Neural crest cell (in vitro differentiated cells): Measurements from ENCODE around the gene GUCY1A2. TPM values are rescaled to one million over a fixed set of nuclear protein-coding genes. Genes with fewer than 3 reads are reported as not detected.

Experiments
- DNase-seq: peaks from one replicate; pipeline ENCODE4 v3.0.0; 2021; ENCODE audit warnings: low read depth, mixed read lengths, low spot score
- H3K27ac Mint-ChIP-seq: one replicate; pipeline ENCODE4 v1.8.0; 2021; ENCODE audit warnings: mild to moderate bottlenecking, mixed read lengths; ENCODE audit not compliant: unreplicated experiment
- H3K27me3 Mint-ChIP-seq: 2 replicates; pipeline ENCODE4 v1.8.0; 2021; ENCODE audit warnings: low read depth, mild to moderate bottlenecking, mixed read lengths
- H3K36me3 Mint-ChIP-seq: 2 replicates; pipeline ENCODE4 v1.8.0; 2021; ENCODE audit warnings: low read depth, mild to moderate bottlenecking, mixed read lengths
- H3K4me1 Mint-ChIP-seq: 2 replicates; pipeline ENCODE4 v1.8.0; 2021; ENCODE audit warnings: mixed read lengths
- H3K4me3 Mint-ChIP-seq: one replicate; pipeline ENCODE4 v1.8.0; 2021; ENCODE audit warnings: mild to moderate bottlenecking, mixed read lengths
- H3K9me3 Mint-ChIP-seq: 2 replicates; pipeline ENCODE4 v1.8.0; 2021; ENCODE audit warnings: mixed read lengths
- total RNA-seq: library from RNA; stranded (reverse); gene quantifications from 2 replicates; pipeline ENCODE4 v1.2.1, GENCODE V29; 2021
- TF ChIP-seq, protein P1 (sequence below): fragments of 200-600 bp; sonication (generic); conservative IDR thresholded peaks from 2 replicates; pipeline ENCODE4 v1.5.0; 2021; ENCODE audit warnings: antibody characterized with exemption, mild to moderate bottlenecking

Gene GUCY1A2
- total RNA-seq, 1 donor from 2014 or later = 4.0 TPM

DNA sequence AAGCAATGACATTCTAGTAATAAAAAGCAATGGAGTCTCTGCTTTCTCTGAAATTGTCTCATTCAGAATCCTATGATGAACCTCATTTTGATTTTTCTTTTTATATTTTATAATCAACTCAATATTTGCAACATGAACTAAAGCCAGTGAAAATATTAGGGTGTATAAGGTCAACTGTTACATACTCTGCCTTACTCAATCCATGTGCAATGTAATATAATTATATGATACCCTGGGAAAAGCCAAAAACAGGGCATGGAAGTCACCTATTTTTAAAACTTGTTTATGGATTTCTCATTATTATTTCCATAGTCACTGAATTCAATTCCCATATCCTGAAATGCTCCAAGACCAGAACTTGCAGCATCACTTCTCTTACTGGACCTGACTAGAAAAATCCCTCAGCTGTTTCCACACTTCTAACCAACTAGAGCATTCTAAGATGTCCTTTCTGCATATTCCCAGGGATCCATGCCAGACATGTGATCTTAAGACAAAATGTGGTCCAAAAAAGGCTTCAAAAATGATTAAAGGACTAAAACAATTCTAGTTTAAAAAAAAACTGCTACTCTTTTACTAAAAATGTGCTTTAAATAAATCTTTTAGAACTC is 97.3 kb downstream of the GUCY1A2 start:
- H3K4me1 Mint-ChIP-seq = peaks cover 5% of the 10 kb centered on the region
- H3K36me3 Mint-ChIP-seq = no peaks in the 10 kb centered on the region
- TF ChIP-seq, protein P1, sequence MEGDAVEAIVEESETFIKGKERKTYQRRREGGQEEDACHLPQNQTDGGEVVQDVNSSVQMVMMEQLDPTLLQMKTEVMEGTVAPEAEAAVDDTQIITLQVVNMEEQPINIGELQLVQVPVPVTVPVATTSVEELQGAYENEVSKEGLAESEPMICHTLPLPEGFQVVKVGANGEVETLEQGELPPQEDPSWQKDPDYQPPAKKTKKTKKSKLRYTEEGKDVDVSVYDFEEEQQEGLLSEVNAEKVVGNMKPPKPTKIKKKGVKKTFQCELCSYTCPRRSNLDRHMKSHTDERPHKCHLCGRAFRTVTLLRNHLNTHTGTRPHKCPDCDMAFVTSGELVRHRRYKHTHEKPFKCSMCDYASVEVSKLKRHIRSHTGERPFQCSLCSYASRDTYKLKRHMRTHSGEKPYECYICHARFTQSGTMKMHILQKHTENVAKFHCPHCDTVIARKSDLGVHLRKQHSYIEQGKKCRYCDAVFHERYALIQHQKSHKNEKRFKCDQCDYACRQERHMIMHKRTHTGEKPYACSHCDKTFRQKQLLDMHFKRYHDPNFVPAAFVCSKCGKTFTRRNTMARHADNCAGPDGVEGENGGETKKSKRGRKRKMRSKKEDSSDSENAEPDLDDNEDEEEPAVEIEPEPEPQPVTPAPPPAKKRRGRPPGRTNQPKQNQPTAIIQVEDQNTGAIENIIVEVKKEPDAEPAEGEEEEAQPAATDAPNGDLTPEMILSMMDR = no peak
- no peak overlapping the region for H3K4me3 Mint-ChIP-seq
- no peak overlapping the region for H3K27ac Mint-ChIP-seq
- H3K27me3 Mint-ChIP-seq = no peaks in the 10 kb centered on the region
- no peak for DNase-seq
- H3K9me3 Mint-ChIP-seq = no peaks in the 10 kb centered on the region

DNA sequence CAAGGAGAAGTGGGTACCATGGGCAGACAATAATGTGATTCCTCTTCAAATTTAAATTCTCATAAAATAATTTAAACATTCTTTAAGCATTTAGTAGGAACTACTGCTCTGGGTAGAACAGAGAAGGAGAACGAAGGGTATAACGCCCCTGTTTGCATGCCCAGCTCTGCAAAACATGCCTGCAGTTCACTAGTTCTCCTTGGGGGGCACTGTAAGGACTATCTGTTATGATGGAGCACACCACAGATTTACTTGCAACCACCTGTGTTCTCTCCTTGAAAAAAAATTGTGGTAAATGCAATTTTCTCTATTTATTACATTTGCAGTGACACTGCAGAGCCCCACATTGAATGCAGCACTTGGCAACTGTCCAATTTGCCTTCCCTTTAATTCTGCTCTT is 100.3 kb downstream of the GUCY1A2 start:
- TF ChIP-seq, protein P1 = peak; percentile 51
- H3K27ac Mint-ChIP-seq = no peak overlapping the region
- no peaks in the 10 kb centered on the region for H3K36me3 Mint-ChIP-seq
- peak; percentile 10 for DNase-seq
- H3K4me3 Mint-ChIP-seq = no peak overlapping the region
- no peaks in the 10 kb centered on the region for H3K9me3 Mint-ChIP-seq
- peaks cover 5% of the 10 kb centered on the region for H3K4me1 Mint-ChIP-seq
- H3K27me3 Mint-ChIP-seq = no peaks in the 10 kb centered on the region

DNA sequence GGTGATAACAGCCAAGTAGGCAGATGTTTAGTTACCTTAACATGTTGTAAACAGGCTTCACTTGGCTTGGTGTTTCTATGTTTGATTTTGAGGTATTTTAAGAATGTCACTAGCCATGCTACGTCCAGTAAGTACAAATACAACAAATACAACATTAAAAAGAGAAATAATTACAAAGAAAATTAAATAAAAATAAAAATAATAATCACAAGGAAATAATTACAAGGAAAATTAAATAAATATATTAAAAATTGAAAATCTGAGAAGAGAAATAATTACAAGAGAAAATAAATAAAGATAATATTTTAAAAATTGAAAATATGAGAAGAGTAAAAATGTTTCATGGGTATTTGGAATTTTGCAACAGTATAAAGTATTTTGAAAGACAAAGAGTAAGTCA is 103.9 kb downstream of the GUCY1A2 start:
- TF ChIP-seq, protein P1 = no peak
- Mint-ChIP-seq H3K27me3 (no peaks in the 10 kb centered on the region), H3K4me1 (no peaks in the 10 kb centered on the region), H3K27ac (no peak overlapping the region), H3K36me3 (no peaks in the 10 kb centered on the region), H3K9me3 (no peaks in the 10 kb centered on the region), H3K4me3 (no peak overlapping the region)
- DNase-seq = no peak

DNA sequence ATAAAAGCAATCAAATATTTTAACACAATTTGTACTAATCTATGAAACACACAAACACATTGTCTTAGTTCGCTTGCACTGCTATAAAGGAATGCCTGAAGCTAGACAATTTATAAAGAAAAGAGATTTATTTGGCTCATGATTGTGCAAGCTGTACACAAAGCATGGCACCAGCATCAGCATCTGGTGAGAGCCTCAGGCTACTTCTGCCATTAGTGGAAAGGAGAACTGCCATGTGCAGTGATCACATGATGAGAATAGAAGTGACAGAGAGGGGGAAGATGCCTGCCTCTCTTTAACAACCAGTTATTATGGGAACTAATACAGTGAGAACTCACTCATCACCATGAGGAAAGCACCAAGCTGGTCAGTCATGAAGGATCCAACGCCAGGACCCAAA is 105.1 kb downstream of the GUCY1A2 start:
- Mint-ChIP-seq H3K27ac (no peak overlapping the region), H3K36me3 (no peaks in the 10 kb centered on the region), H3K4me1 (no peaks in the 10 kb centered on the region), H3K9me3 (no peaks in the 10 kb centered on the region), H3K4me3 (no peak overlapping the region), H3K27me3 (no peaks in the 10 kb centered on the region)
- DNase-seq = no peak
- TF ChIP-seq, protein P1 = no peak

DNA sequence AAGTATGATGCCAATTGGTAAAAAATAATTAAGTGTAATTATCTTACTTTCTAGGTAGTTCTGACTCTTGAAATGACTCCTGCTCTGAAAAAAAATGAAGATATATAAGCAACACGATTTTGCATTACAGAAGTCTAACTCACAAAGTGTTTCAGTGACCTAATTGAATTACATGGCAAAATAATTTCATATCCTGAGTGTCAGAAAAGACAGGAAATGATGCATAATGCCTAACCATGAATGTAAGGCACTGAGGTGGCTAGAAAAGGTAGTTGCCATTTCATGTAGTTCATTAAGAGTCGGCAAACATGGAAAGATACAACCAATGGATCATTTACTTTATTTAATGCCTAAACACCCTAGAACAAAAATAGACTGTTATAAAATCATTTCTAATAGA is 113.5 kb downstream of the GUCY1A2 start:
- Mint-ChIP-seq H3K9me3 (peaks cover 8% of the 10 kb centered on the region), H3K36me3 (no peaks in the 10 kb centered on the region), H3K27ac (no peak overlapping the region), H3K4me3 (no peak overlapping the region), H3K27me3 (no peaks in the 10 kb centered on the region), H3K4me1 (no peaks in the 10 kb centered on the region)
- TF ChIP-seq, protein P1 = no peak
- no peak for DNase-seq
